Measurements from ENCODE around the gene HNMT. TPM values are rescaled to one million over a fixed set of nuclear protein-coding genes. Genes with fewer than 3 reads are reported as not detected.

The HNMT gene
- total and polyA plus RNA-seq, 2 of the 13 experiments (the other 11 are each of a cell fraction or from before 2014, with no cell fraction given) = 279 to 309 TPM

DNA sequence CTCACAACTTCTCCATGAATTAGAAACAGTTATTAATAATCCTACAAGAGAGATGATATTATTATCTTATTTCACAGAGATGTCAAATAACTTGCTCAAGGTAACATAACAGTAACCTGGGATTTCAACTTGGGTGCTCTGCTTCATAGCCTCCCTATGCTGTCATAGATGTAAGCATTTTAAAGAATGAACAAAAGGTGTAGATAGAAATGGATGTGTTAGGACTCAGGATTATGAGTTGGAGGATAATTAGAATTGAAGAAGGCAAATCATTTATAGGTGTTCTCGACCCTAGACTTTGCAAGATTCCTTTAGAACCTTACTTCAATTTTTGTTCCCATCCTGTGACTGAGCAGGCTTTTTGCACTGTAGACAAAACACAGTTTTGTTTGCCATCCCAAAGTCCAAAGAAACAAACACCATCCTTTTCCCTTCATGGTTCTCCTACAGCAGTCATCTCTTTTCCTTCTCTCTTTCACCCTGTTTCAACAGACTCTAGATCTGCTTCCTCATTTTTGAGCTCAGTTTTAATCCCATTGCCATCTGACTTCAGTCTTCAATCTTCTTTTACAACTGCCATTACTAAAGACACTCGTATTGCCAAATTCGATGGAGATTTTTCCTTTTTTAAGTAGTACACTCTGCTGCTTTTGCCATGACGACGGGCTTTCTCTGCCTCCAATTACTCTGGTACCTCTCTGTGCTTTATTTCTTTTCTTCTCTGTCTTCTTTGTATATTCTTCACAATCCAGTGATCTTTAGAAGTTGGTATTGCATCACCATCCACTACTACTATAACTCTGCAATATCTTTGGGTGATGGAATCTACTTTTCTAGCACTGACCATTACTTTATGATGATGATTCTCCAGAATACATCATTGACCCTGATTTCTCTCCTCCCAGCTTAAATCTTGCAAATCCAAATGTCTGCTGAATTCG, 4.5 kb downstream of the HNMT start:
- ChIA-PET CTCF (ENCODE audit: low intra/inter-chr PET ratio, low total read pairs) (no interaction called here), POLR2A (interaction anchor here (0.6 to 9.4 kb wide), 8 partner anchors 9 to 307 kb away, joined by 3 to 733 read pairs (median 6); no protein-coding TSS in a partner anchor)
- peak; percentile 83 for DNase-seq (ENCODE audit: low spot score)
- Histone ChIP-seq H3K27me3 (ENCODE audit: control insufficient read depth in 1 of 2, insufficient read depth in 2 of 2, low read length in 2 of 2) (no peaks in the 10 kb centered on the region; a peak in 2 of 5 replicates), H3K79me2 (ENCODE audit: insufficient read depth, low read length) (peaks cover 91% of the 10 kb centered on the region), H3K4me1 (ENCODE audit: insufficient read depth, low read length) (peaks cover 72% of the 10 kb centered on the region), H3K9me3 (ENCODE audit: low read length) (no peaks in the 10 kb centered on the region), H2AFZ (ENCODE audit: low read length) (no peak overlapping the region), H3K27ac (ENCODE audit: extremely low read length, insufficient read depth, low read length) (peak overlapping the region; percentile 100), H4K20me1 (ENCODE audit: insufficient read depth, low read length) (0 out of 2 replicates have a peak, but pooled peaks cover under 1% of the 10 kb centered on the region), H3K36me3 (replicated peaks in 1 of 2; ENCODE audit: control insufficient read depth in 1 of 2, insufficient read depth in 2 of 2, low read length in 2 of 2) (peaks cover 8 to 35% of the 10 kb centered on the region in 2 experiments), H3K4me3 (replicated peaks in 1 of 3; ENCODE audit: insufficient read depth in 1 of 3, low read depth in 2 of 3, low read length in 3 of 3) (peak overlapping the region; percentile 66 to 85 (median 82); a peak in 5 of 6 replicates), H3K9ac (ENCODE audit: insufficient read depth, low read depth, low read length) (peak overlapping the region; percentile 99), H3K4me2 (ENCODE audit: low read depth, low read length) (peak overlapping the region; percentile 92)
- WGBS (ENCODE audit: low lambda C conversion rate) = 58% methylated on average over 6 of the region's 6 CpGs
- intact Hi-C loops (cut with micrococcal nuclease; ENCODE audit: unreplicated experiment) (loop anchor here (1.0 to 2.0 kb wide), 2 partner anchors 25 to 406 kb away; no protein-coding TSS in a partner anchor), in situ Hi-C loops (cut with HindIII; ENCODE audit: extremely low pct_ligation_motif_present, low pct_unique_long_range_greater_than_20kb) (no loop called here)
- FAIRE-seq = peak; percentile 67
- BruUV-seq (replicated peaks) = no TSS peak
- peak; percentile 33 for ATAC-seq
- TF ChIP-seq, protein P1, sequence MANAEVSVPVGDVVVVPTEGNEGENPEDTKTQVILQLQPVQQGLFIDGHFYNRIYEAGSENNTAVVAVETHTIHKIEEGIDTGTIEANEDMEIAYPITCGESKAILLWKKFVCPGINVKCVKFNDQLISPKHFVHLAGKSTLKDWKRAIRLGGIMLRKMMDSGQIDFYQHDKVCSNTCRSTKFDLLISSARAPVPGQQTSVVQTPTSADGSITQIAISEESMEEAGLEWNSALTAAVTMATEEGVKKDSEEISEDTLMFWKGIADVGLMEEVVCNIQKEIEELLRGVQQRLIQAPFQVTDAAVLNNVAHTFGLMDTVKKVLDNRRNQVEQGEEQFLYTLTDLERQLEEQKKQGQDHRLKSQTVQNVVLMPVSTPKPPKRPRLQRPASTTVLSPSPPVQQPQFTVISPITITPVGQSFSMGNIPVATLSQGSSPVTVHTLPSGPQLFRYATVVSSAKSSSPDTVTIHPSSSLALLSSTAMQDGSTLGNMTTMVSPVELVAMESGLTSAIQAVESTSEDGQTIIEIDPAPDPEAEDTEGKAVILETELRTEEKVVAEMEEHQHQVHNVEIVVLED (CRISPR knock-in tag; IDR thresholded peaks at IDR 0.05; ENCODE audit: borderline replicate concordance) = no peak
- no peak for TF ChIP-seq SMAD9 (CRISPR knock-in tag; IDR thresholded peaks at IDR 0.05)
- no peak for TF ChIP-seq MEIS2 (CRISPR knock-in tag; IDR thresholded peaks at IDR 0.05)
- TF ChIP-seq SPEN (CRISPR knock-in tag; IDR thresholded peaks at IDR 0.05; ENCODE audit: low read depth) = peak; percentile 56; the same call in 1 of the 2 replicates
- 0 out of 2 replicates have a peak, but pooled peaks have one; percentile 22 for TF ChIP-seq SP5 (CRISPR knock-in tag; IDR thresholded peaks at IDR 0.05; ENCODE audit: borderline replicate concordance, low read depth)
- TF ChIP-seq CBFB (CRISPR knock-in tag; IDR thresholded peaks at IDR 0.05) = no peak
- no peak for TF ChIP-seq GRHL1 (CRISPR knock-in tag; conservative IDR thresholded peaks at IDR 0.05)
- no peak for TF ChIP-seq ZNF318 (CRISPR knock-in tag; IDR thresholded peaks at IDR 0.05)
- TF ChIP-seq ZNF780A (CRISPR knock-in tag; IDR thresholded peaks at IDR 0.05) = no peak
- TF ChIP-seq ZNF652 (CRISPR knock-in tag; IDR thresholded peaks at IDR 0.05; ENCODE audit: borderline replicate concordance, low read depth) = no peak
- peak; percentile 82; the same call in 1 of the 2 replicates for TF ChIP-seq FOXO1 (CRISPR knock-in tag; IDR thresholded peaks at IDR 0.05)

All from HepG2 (cell line).